ENCODE measurements around the gene CEP20. TPM values are rescaled to one million over a fixed set of nuclear protein-coding genes. Genes with fewer than 3 reads are reported as not detected.
"Not testable (repeated sequence)": the region's sequence is repeated elsewhere in the genome, so short reads cannot be mapped to it uniquely, and the experiment has no call there.

CEP20 gene, protein sequence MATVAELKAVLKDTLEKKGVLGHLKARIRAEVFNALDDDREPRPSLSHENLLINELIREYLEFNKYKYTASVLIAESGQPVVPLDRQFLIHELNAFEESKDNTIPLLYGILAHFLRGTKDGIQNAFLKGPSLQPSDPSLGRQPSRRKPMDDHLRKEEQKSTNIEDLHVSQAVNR
- total RNA-seq: 10 to 100 TPM; 36.6 to 47.3 TPM

DNA sequence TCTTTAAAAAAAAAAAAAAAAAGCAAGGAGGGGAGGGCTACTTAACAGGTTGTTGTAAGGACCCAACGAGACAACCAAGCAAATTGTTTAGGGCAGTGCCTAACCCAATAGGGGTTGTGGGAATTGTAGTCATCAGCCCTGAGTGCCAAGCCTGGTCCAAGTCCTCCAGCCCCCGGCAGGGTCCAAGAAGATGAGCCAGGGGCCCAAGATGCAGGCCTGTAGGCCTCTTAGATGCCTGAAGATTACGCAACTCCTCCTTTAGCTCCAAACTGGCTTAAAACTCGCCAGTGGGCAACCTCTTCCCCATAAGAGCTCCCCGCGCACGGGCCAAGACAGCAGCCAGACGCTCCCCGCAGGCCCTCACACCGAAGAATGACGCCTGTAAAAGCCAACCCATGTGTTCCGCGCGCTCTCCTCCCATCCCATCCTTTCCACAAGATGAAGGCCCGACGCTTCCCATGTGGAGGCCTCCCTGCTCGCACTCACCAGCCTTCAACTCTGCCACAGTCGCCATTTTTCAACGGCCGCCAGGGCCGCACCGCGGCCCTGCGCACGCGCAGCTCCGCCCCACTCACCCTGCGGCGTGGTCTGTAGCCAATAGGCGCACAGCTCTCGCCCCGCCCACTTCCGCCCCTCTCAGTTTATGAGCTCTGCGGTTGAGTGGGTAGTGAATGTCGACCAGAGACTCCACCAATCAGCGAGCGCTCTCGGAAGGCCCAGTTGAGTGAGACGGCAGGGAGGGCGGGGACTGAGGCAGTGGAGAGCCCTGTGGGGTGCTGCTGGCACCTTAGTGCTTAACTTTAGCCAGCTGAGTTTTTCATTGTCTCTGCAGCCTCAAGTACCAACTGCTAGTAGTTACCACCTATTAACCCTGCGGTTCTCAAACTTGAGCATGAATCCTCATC, at the start of gene CEP20:
CEP20 (minus strand) TSS at position 532 of the 905 bp plus-strand sequence; CDS start at position 514, 18 bp downstream.
- Mint-ChIP-seq H3K36me3 (peaks cover 13% of the 10 kb centered on the region), H3K4me1 (peaks cover 29% of the 10 kb centered on the region), H3K27me3 (no peaks in the 10 kb centered on the region), H3K27ac (peak within 1 kb of the TSS; percentile 97), H3K4me3 (peak within 1 kb of the TSS; percentile 96), H3K9me3 (no peaks in the 10 kb centered on the region)
- POLR2A ChIA-PET: interaction anchor here (0.5 to 2.3 kb wide), 22 partner anchors 9 to 245 kb away, joined by 3 to 20 read pairs (median 4); partner anchors contain the start of gene MARF1
- ATAC-seq (ENCODE audit: low read depth) (peak; percentile 98), DNase-seq (peak; percentile 99)

DNA sequence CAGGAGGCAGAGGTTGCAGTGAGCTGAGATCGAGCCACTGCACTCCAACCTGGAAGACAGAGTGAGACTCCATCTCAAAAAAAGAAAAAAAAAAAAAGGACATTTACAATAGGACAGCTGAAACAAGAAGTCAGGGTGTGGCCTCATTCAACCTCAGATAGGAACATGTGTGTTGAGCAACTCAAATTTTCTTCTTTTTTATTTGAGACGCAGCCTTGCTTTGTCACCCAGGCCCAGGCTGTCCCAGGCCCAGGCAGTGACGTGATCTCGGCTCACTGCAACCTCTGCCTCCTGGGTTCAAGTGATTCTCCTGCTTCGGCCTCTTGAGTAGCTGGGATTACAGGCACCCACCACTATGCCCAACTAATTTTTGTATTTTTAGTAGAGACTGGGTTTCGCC, 48.4 kb upstream of the CEP20 start:
- ATAC-seq (ENCODE audit: low read depth); H3K9me3 Mint-ChIP-seq; H3K27me3 Mint-ChIP-seq; POLR2A ChIA-PET; H3K4me3 Mint-ChIP-seq; H3K27ac Mint-ChIP-seq; DNase-seq; H3K36me3 Mint-ChIP-seq: not testable (repeated sequence)
- peaks cover 12% of the 10 kb centered on the region for H3K4me1 Mint-ChIP-seq

DNA sequence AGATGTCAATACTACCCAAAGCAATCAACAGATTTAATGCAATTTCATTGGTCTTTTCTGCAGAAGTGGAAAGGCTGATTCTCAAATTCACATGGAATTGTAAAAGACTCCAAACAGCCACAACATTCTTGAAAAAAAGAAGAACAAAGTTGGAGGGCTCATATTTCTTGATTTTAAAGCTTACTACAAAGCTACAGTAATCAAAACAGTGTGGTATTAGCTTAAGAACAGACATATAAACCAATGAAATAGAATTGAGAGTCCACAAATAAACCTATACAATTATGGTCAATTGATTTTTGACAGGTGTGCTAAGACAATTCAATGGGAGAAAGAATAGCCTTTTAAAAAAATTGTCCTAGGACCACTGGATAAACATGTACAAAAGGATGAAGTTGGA, 46.6 kb upstream of the CEP20 start:
- no peaks in the 10 kb centered on the region for H3K36me3 Mint-ChIP-seq
- H3K27me3 Mint-ChIP-seq: peaks cover 5% of the 10 kb centered on the region
- POLR2A ChIA-PET: no interaction called here
- ATAC-seq (ENCODE audit: low read depth) (no peak), DNase-seq (no peak)
- H3K4me1 Mint-ChIP-seq: peaks cover 6% of the 10 kb centered on the region
- H3K9me3 Mint-ChIP-seq: no peaks in the 10 kb centered on the region
- no peak overlapping the region for H3K27ac Mint-ChIP-seq
- no peak overlapping the region for H3K4me3 Mint-ChIP-seq

DNA sequence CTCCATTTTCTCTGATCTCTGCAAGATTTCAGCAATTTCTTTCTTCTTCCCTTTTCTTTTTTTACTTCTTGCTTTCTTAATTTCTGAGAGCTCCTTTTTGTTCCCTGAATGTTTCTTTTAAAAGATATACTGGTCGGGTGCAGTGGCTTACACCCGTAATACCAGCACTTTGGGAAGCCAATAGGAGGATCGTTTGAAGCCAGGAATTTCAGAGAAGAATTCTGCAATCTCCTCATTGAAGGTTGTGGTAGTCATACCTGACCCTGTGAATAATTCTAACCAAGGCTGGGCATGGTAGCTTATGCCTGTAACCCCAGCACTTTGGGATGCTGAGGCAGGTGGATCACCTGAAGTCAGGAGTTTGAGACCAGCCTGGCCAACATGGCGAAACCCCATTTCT, 45.4 kb upstream of the CEP20 start:
- peaks cover 5% of the 10 kb centered on the region for H3K27me3 Mint-ChIP-seq
- no peak overlapping the region for H3K4me3 Mint-ChIP-seq
- POLR2A ChIA-PET: no interaction called here
- no peaks in the 10 kb centered on the region for H3K4me1 Mint-ChIP-seq
- ATAC-seq (ENCODE audit: low read depth) (no peak), DNase-seq (no peak)
- H3K36me3 Mint-ChIP-seq: no peaks in the 10 kb centered on the region
- H3K27ac Mint-ChIP-seq: no peak overlapping the region
- no peaks in the 10 kb centered on the region for H3K9me3 Mint-ChIP-seq

DNA sequence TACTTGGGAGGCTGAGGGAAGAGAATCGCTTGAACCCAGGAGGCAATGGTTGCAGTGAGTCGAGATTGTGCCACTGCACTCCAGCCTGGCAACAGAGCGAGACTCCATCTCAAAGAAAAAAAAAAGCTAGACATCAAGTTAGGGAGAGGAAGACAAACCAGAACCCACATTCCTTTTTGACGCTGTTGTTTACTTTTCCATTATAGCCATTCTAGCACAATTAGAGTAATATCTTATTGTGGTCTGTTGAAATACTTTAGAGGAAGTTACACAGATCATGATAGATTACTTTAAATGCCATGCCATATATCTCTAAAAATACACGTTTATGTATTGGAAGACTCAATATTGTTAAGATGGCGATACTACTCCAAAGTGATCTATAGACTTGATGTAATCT, 44.5 kb upstream of the CEP20 start:
- Mint-ChIP-seq H3K36me3 (no peaks in the 10 kb centered on the region), H3K27ac (no peak overlapping the region), H3K4me1 (no peaks in the 10 kb centered on the region), H3K27me3 (peaks cover 5% of the 10 kb centered on the region), H3K9me3 (no peaks in the 10 kb centered on the region), H3K4me3 (no peak overlapping the region)
- POLR2A ChIA-PET: no interaction called here
- no peak for ATAC-seq (ENCODE audit: low read depth)
- DNase-seq: no peak

DNA sequence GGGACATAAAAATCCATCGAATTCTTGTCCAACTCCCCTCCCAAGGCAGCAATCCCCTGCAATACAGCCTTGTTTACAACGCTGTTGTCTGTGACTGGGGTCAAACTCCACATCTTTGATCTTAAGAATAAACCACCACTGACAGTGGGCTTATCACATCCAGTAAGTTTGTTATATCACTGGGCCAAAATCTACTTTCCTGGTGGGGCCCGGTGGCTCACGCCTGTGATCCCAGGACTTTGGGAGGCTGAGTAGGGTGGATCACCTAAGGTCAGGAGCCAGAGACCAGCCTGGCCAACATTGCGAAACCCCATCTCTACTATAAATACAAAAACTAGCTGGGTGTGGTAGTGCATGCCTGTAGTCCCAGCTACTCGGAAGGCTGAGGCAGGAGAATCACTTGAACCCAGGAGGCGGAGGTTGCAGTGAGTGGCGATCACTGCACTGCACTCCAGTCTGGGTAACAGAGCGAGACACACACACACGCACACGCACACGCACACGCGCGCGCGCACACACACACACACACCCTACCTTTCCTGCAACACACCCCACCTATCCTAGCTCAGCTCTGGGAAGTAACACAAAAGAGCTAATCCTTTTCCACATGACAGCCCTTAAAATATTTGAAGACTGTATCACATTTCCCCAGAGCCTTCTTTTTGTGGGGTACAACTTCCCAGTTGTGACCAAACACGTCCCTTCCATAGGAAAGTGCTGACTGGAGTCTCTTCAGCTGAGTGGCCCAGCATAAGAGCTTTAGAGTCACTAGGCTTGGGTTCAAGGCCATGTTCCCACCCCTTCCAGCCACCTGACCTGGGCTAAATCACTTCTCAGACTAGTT, 40.1 kb upstream of the CEP20 start:
- H3K9me3 Mint-ChIP-seq: no peaks in the 10 kb centered on the region

DNA sequence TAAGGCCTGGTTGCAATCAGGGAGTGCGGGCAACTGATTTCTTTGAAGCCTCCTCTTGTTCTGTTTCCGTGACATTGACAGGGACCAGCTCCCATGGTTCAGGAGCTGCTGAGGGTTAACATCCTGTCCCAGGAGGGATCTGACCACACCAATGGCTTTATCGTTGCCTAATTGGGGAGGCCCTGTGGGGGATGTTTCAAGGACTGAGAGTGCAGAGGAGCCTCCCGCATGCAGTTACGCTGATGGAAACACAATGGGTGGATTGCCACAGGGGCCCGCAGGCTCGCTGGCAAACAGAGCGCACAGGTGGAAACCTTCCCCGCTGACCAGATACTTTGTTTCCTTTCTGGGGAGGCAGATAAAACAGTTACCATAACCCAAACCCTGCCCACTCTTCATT, 37.2 kb upstream of the CEP20 start:
- no peak for ATAC-seq (ENCODE audit: low read depth)
- POLR2A ChIA-PET: no interaction called here
- Mint-ChIP-seq H3K4me3 (no peak overlapping the region), H3K4me1 (no peaks in the 10 kb centered on the region), H3K27ac (no peak overlapping the region), H3K9me3 (no peaks in the 10 kb centered on the region), H3K27me3 (peaks cover 4% of the 10 kb centered on the region), H3K36me3 (no peaks in the 10 kb centered on the region)
- DNase-seq: no peak

More for the DNA sequence above, 40.1 kb upstream of the CEP20 start:
- POLR2A ChIA-PET: no interaction called here
- no peak overlapping the region for H3K4me3 Mint-ChIP-seq
- no peak overlapping the region for H3K27ac Mint-ChIP-seq
- ATAC-seq (ENCODE audit: low read depth): no peak
- no peak for DNase-seq
- H3K36me3 Mint-ChIP-seq: no peaks in the 10 kb centered on the region
- H3K27me3 Mint-ChIP-seq: no peaks in the 10 kb centered on the region
- H3K4me1 Mint-ChIP-seq: no peaks in the 10 kb centered on the region

DNA sequence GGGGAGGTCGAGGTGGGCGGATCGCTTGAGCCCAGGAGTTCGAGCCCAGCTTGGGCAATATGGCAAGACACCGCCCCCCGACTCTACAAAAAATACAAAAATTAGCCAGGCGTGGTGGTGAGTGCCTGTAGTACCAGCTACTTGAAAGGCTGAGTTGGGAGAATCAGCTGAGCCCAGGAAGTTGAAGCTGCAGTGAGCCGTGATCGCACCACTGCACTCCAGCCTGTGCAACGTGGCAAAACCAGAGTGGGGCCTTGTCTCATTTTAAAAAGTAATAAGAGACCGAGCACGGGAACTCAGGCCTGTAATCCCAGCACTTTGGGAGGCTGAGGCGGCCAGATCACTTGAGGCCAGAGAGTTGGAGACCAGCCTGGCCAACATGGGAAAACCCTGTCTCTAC, 36.6 kb upstream of the CEP20 start:
- Mint-ChIP-seq H3K9me3 (no peaks in the 10 kb centered on the region), H3K36me3 (no peaks in the 10 kb centered on the region), H3K27me3 (peaks cover 4% of the 10 kb centered on the region), H3K4me3 (no peak overlapping the region), H3K4me1 (no peaks in the 10 kb centered on the region), H3K27ac (no peak overlapping the region)
- no peak for DNase-seq
- no peak for ATAC-seq (ENCODE audit: low read depth)
- POLR2A ChIA-PET: no interaction called here

DNA sequence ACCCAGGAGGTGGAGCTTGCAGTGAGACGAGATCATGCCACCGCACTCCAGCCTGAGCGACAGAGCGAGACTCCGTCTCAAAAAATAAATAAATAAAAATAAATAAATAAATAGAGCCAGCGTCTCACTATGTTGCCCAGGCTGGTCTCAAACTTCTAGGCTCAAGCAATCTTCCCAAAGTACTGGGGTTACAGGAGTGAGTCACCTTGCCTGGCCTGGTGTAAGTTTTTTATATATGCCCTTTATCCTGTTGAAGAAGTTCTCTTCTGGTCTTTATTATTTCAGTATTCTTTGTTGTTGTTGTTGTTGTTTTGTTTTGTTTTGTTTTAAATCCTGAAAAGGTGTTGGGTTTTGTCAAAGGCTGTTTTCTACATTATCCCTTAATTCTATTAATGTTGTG, 30.9 kb upstream of the CEP20 start:
- POLR2A ChIA-PET: no interaction called here
- Mint-ChIP-seq H3K36me3 (peaks cover 1% of the 10 kb centered on the region), H3K27ac (no peak overlapping the region), H3K9me3 (peaks cover 2% of the 10 kb centered on the region), H3K27me3 (peaks cover 4% of the 10 kb centered on the region), H3K4me1 (no peaks in the 10 kb centered on the region), H3K4me3 (no peak overlapping the region)
- no peak for DNase-seq
- ATAC-seq (ENCODE audit: low read depth): no peak

DNA sequence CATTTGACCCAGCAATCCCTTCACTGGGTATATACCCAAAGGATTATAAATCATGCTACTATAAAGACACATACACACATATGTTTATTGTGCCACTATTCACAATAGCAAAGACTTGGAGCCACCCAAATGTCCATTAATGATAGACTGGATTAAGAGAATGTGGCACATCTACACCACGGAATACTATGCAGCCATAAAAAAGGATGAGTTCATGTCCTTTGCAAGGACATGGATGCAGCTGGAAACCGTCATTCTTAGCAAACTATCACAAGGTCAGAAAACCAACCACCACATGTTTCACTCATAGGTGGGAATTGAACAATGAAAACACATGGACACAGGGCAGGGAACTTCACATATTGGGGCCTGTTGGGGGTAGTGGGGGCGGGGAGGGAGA, 29.9 kb upstream of the CEP20 start:
- ATAC-seq (ENCODE audit: low read depth); H3K27ac Mint-ChIP-seq; H3K36me3 Mint-ChIP-seq; DNase-seq; H3K27me3 Mint-ChIP-seq; H3K4me1 Mint-ChIP-seq; H3K9me3 Mint-ChIP-seq; POLR2A ChIA-PET; H3K4me3 Mint-ChIP-seq: not testable (repeated sequence)

DNA sequence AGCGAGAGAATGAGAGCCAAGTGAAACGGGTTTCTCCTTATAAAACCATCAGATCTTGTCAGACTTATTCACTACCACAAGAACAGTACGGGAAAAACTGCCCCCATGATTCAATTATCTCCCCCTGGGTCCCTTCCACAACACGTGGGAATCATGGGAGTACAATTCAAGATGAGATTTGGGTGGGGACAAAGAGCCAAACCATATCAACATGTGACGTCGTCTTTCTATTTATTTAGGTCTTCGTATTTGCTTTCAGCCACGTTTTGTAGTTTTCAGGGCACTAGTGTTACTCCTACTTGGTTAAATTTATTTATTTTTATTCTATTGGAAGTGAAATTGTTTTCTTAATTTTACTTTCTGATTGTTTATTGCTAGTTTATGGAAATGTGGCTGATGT, 27.9 kb upstream of the CEP20 start:
- peaks cover 4% of the 10 kb centered on the region for H3K27me3 Mint-ChIP-seq
- no peak for DNase-seq
- H3K9me3 Mint-ChIP-seq: peaks cover 2% of the 10 kb centered on the region
- no peak overlapping the region for H3K27ac Mint-ChIP-seq
- no peak overlapping the region for H3K4me3 Mint-ChIP-seq
- POLR2A ChIA-PET: no interaction called here
- peaks cover 1% of the 10 kb centered on the region for H3K36me3 Mint-ChIP-seq
- H3K4me1 Mint-ChIP-seq: peaks cover 11% of the 10 kb centered on the region
- no peak for ATAC-seq (ENCODE audit: low read depth)

DNA sequence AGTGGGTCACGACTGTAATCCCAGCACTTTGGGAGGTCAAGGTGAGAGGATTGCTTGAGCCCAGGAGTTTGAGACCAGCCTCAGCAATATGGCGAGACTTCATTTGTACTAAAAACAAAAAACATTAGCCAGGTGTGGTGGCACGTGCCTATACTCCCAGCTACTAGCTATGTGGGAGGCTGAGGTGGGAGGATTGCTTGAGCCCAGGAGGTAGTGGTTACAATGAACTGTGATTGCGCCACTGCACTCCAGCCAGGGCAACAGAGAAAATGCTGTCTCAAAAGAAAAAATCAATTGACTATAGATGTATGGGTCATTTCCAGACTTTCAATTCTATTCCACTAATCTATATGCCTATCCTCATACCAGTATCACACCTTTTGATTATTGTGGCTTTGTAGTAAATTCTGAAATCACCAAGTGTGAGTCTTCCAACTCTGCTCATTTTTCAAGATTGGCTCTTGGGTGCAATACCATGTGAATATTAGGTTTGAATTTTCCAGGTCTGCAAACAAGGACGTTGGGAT, 27.2 kb upstream of the CEP20 start:
- H3K36me3 Mint-ChIP-seq: peaks cover 1% of the 10 kb centered on the region
- ATAC-seq (ENCODE audit: low read depth) (no peak), DNase-seq (no peak)
- peaks cover 2% of the 10 kb centered on the region for H3K9me3 Mint-ChIP-seq
- POLR2A ChIA-PET: no interaction called here
- H3K27ac Mint-ChIP-seq: no peak overlapping the region
- H3K4me3 Mint-ChIP-seq: no peak overlapping the region
- no peaks in the 10 kb centered on the region for H3K27me3 Mint-ChIP-seq
- H3K4me1 Mint-ChIP-seq: peaks cover 11% of the 10 kb centered on the region

DNA sequence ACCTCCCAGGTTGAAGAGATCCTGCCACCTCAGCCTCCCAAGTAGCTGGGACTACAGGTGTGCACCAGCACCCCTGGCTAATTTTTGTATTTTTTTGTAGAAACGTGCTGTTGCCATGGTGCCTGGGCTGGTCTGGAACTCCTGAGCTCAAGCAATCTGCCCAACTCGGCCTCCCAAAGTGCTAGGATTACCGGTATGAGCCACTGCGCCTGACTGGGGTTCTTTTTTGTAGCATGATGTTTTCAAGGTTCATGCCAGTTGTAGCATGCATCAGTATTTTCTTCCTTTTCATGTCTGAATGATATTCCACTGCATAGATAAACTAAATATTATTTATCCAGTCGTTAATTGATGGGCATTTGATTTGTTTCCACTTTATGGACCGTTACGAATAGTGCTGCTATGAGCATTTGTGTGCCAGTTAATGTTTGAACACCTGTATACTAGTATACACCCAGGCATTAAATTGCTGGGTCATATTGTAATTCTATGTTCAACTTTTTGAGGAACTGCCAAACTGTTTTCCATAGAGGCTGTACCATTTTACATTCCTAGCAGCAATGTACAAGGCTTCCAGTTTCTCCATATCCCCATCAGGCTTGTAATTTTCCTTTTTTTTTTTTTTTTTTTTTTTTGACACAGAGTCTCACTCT, 24.8 kb upstream of the CEP20 start:
- peaks cover 11% of the 10 kb centered on the region for H3K4me1 Mint-ChIP-seq
- ATAC-seq (ENCODE audit: low read depth) (no peak), DNase-seq (no peak)
- peaks cover 1% of the 10 kb centered on the region for H3K36me3 Mint-ChIP-seq
- POLR2A ChIA-PET: interaction anchor here (0.7 to 1.0 kb wide), 2 partner anchors 16 to 24 kb away, joined by 3 read pairs; no protein-coding TSS in a partner anchor
- H3K27ac Mint-ChIP-seq: peak overlapping the region; percentile 83
- no peaks in the 10 kb centered on the region for H3K27me3 Mint-ChIP-seq
- peaks cover 2% of the 10 kb centered on the region for H3K9me3 Mint-ChIP-seq
- peak overlapping the region; percentile 80 for H3K4me3 Mint-ChIP-seq

Measured in activated naive CD8-positive, alpha-beta T cell treated with anti-CD3 and anti-CD28 coated beads, Interleukin-2, amount 10 ng/mL, durations not matched to agents 7 days and 5 days (primary cell).